Measurements from ENCODE around the gene DLG1. TPM values are rescaled to one million over a fixed set of nuclear protein-coding genes. Genes with fewer than 3 reads are reported as not detected.

DLG1 gene
- total and polyA plus RNA-seq, 2 experiments from 2014 or later, result 27.6 to 98.0 TPM

DNA sequence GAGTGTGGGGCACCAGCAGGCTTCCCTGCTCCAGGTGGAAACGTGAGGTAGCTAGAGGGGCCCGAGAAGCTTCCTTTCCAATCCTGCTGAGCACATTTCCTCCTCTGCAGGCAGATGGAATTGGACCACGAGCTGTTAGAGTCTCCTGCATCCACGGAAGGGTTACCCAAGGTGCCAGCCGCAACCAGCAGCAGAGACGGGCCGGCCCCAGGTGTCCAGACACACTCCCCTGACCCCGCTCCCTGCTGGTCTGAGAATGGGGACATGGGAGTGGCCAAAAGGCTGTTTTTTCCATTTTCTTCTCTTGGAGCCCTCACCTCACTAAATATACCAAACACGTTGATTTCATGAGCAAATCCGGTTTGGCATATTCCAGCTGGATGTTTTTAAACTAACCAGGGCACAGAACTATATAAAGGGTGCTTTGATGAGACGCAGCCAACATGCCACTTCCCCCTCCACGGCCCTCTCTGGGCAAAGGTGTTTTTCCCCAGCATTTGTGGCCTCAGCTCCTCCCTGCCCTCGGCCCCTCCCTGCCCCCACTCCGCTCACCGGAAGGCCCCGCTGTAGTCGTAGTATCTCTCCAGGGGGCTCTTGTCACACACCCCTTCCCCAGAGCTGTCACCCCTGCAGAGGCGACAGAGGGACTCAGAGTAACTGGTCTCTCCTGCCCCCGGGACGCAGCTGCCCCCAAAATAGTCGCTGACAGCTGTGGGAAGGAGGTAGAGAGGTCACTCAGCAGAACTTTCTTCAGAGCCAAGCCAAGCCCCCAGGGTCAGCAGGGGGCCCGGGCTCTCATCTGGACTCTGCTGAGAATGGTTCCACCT lies 275.8 kb downstream of the DLG1 start:
- Histone ChIP-seq H2AFZ (peak overlapping the region; percentile 23; the same call in 1 of the 2 replicates), H3K4me3 (no peak overlapping the region), H3K27ac (ENCODE audit: low read depth) (no peak overlapping the region), H3K36me3 (ENCODE audit: insufficient read depth) (no peaks in the 10 kb centered on the region), H4K20me1 (replicated peaks; ENCODE audit: insufficient read depth) (no peaks in the 10 kb centered on the region), H3F3A (replicated peaks; ENCODE audit: low read depth) (no peaks in the 10 kb centered on the region), H3K4me2 (no peak overlapping the region; the same call in 1 of the 2 replicates), H3K27me3 (ENCODE audit: insufficient read depth) (no peaks in the 10 kb centered on the region), H3K79me2 (replicated peaks; ENCODE audit: insufficient read depth) (no peaks in the 10 kb centered on the region), H3K4me1 (ENCODE audit: insufficient read depth) (peaks cover 8% of the 10 kb centered on the region; the same call in 1 of the 2 replicates), H3K9me2 (ENCODE audit: insufficient read depth) (no peaks in the 10 kb centered on the region)
- DNase-seq (ENCODE audit: low spot score), result no peak
- H3K4me3 Mint-ChIP-seq, result no peak overlapping the region
- H3K27ac Mint-ChIP-seq, result no peak overlapping the region
- peak; percentile 10; the same call in 1 of the 3 replicates for ATAC-seq
- H3K27me3 Mint-ChIP-seq (ENCODE audit: insufficient read depth, low read depth, poor library complexity), result peaks cover 27% of the 10 kb centered on the region
- H3K36me3 Mint-ChIP-seq (ENCODE audit: low read depth), result no peaks in the 10 kb centered on the region
- no peak for TF ChIP-seq CTCF (conservative IDR thresholded peaks at IDR 0.05; ENCODE audit: low read depth in 2 of 2)
- TF ChIP-seq STAT1 (IDR thresholded peaks at IDR 0.05; ENCODE audit: unreplicated experiment), result no peak
- no peak for TF ChIP-seq POLR2AphosphoS5 (IDR thresholded peaks at IDR 0.05; ENCODE audit: low read depth)
- no peak for TF ChIP-seq EZH2 (IDR thresholded peaks at IDR 0.05; ENCODE audit: low read depth, unreplicated experiment)
- TF ChIP-seq, protein P1, sequence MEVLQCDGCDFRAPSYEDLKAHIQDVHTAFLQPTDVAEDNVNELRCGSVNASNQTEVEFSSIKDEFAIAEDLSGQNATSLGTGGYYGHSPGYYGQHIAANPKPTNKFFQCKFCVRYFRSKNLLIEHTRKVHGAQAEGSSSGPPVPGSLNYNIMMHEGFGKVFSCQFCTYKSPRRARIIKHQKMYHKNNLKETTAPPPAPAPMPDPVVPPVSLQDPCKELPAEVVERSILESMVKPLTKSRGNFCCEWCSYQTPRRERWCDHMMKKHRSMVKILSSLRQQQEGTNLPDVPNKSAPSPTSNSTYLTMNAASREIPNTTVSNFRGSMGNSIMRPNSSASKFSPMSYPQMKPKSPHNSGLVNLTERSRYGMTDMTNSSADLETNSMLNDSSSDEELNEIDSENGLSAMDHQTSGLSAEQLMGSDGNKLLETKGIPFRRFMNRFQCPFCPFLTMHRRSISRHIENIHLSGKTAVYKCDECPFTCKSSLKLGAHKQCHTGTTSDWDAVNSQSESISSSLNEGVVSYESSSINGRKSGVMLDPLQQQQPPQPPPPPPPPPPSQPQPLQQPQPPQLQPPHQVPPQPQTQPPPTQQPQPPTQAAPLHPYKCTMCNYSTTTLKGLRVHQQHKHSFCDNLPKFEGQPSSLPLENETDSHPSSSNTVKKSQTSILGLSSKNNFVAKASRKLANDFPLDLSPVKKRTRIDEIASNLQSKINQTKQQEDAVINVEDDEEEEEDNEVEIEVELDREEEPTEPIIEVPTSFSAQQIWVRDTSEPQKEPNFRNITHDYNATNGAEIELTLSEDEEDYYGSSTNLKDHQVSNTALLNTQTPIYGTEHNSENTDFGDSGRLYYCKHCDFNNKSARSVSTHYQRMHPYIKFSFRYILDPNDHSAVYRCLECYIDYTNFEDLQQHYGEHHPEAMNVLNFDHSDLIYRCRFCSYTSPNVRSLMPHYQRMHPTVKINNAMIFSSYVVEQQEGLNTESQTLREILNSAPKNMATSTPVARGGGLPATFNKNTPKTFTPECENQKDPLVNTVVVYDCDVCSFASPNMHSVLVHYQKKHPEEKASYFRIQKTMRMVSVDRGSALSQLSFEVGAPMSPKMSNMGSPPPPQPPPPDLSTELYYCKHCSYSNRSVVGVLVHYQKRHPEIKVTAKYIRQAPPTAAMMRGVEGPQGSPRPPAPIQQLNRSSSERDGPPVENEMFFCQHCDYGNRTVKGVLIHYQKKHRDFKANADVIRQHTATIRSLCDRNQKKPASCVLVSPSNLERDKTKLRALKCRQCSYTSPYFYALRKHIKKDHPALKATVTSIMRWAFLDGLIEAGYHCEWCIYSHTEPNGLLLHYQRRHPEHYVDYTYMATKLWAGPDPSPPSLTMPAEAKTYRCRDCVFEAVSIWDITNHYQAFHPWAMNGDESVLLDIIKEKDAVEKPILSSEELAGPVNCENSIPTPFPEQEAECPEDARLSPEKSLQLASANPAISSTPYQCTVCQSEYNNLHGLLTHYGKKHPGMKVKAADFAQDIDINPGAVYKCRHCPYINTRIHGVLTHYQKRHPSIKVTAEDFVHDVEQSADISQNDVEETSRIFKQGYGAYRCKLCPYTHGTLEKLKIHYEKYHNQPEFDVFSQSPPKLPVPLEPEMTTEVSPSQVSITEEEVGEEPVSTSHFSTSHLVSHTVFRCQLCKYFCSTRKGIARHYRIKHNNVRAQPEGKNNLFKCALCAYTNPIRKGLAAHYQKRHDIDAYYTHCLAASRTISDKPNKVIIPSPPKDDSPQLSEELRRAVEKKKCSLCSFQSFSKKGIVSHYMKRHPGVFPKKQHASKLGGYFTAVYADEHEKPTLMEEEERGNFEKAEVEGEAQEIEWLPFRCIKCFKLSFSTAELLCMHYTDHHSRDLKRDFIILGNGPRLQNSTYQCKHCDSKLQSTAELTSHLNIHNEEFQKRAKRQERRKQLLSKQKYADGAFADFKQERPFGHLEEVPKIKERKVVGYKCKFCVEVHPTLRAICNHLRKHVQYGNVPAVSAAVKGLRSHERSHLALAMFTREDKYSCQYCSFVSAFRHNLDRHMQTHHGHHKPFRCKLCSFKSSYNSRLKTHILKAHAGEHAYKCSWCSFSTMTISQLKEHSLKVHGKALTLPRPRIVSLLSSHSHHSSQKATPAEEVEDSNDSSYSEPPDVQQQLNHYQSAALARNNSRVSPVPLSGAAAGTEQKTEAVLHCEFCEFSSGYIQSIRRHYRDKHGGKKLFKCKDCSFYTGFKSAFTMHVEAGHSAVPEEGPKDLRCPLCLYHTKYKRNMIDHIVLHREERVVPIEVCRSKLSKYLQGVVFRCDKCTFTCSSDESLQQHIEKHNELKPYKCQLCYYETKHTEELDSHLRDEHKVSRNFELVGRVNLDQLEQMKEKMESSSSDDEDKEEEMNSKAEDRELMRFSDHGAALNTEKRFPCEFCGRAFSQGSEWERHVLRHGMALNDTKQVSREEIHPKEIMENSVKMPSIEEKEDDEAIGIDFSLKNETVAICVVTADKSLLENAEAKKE (CRISPR knock-in tag; IDR thresholded peaks at IDR 0.05), result no peak
- no peak for TF ChIP-seq CREB1 (CRISPR knock-in tag; IDR thresholded peaks at IDR 0.05; ENCODE audit: low read depth)
- no peak for TF ChIP-seq JUNB (IDR thresholded peaks at IDR 0.05; ENCODE audit: unreplicated experiment)
- no peak for TF ChIP-seq ZNF114 (CRISPR knock-in tag; IDR thresholded peaks at IDR 0.05)
- peaks cover 42% of the 10 kb centered on the region for H3K4me1 Mint-ChIP-seq
- H3K9me3 Mint-ChIP-seq, result no peaks in the 10 kb centered on the region
